Loucy (cell line): ENCODE results near the gene MMP24OS.
A peak's percentile ranks its signal among the peaks of the same experiment; 100 is the strongest.

ENCODE experiments used
- H2AFZ ChIP-seq: fragments of 200-600 bp; sonication (generic); 2 replicates; pipeline ENCODE4 v1.6.0; 2016; ENCODE audit warnings: antibody characterized with exemption, mild to moderate bottlenecking, low read length, moderate library complexity
- H3F3A ChIP-seq: fragments of 200-600 bp; 2 replicates; pipeline ENCODE4 v1.6.0; 2016; ENCODE audit warnings: antibody characterized with exemption, low read depth, mild to moderate bottlenecking
- H3K27me3 ChIP-seq: fragments of 200-600 bp; sonication (generic); 2 replicates; pipeline ENCODE4 v1.6.1; 2014; ENCODE audit warnings: low read length, mild to moderate bottlenecking; ENCODE audit not compliant: insufficient read depth, poor library complexity, severe bottlenecking
- H3K36me3 ChIP-seq: fragments of 200-600 bp; sonication (generic); 2 replicates; pipeline ENCODE4 v1.6.1; 2016; ENCODE audit warnings: low read length; ENCODE audit not compliant: insufficient read depth
- H3K4me1 ChIP-seq: fragments of 200-600 bp; sonication (generic); 2 replicates; pipeline ENCODE4 v1.5.1; 2014; ENCODE audit warnings: low read length, mild to moderate bottlenecking; ENCODE audit not compliant: insufficient read depth, poor library complexity, severe bottlenecking
- H3K4me2 ChIP-seq: fragments of 200-600 bp; sonication (generic); 2 replicates; pipeline ENCODE4 v1.6.0; 2014; ENCODE audit warnings: antibody characterized with exemption, low read length, low read depth, mild to moderate bottlenecking; ENCODE audit not compliant: poor library complexity, severe bottlenecking
- H3K4me3 ChIP-seq: fragments of 200-600 bp; sonication (generic); 2 replicates; pipeline ENCODE4 v1.5.1; 2014; ENCODE audit warnings: low read length, mild to moderate bottlenecking, mixed read lengths; ENCODE audit not compliant: poor library complexity, severe bottlenecking
- H3K79me2 ChIP-seq: fragments of 200-600 bp; sonication (generic); 2 replicates; pipeline ENCODE4 v1.6.1; 2014; ENCODE audit warnings: low read length; ENCODE audit not compliant: insufficient read depth
- H3K9ac ChIP-seq: fragments of 200-600 bp; sonication (generic); 2 replicates; pipeline ENCODE4 v1.6.0; 2014; ENCODE audit warnings: mild to moderate bottlenecking, low read depth, low read length, moderate library complexity; ENCODE audit not compliant: poor library complexity, severe bottlenecking
- H3K9me2 ChIP-seq: fragments of 200-600 bp; sonication (generic); replicated peaks from 2 replicates; pipeline ENCODE4 v1.6.1; 2016; ENCODE audit warnings: low read depth, low read length, mixed read lengths
- H3K9me3 ChIP-seq: fragments of 200-600 bp; sonication (generic); 2 replicates; pipeline ENCODE4 v1.6.1; 2014; ENCODE audit warnings: mild to moderate bottlenecking, antibody characterized with exemption, low read length, low read depth; ENCODE audit not compliant: insufficient read depth
- H4K20me1 ChIP-seq: fragments of 200-600 bp; sonication (generic); 2 replicates; pipeline ENCODE4 v1.6.0; 2014; ENCODE audit warnings: antibody characterized with exemption, low read length, mild to moderate bottlenecking; ENCODE audit not compliant: insufficient read depth, poor library complexity, severe bottlenecking
- EZH2phosphoT487 ChIP-seq: fragments of 200-600 bp; IDR thresholded peaks from 2 replicates; pipeline ENCODE4 v1.6.1; 2018; ENCODE audit warnings: antibody characterized with exemption, mild to moderate bottlenecking, moderate library complexity, borderline replicate concordance
- TF ChIP-seq, protein P1 (sequence below): fragments of 200-600 bp; sonication (generic); conservative IDR thresholded peaks from 2 replicates; pipeline ENCODE4 v1.5.1; 2014; ENCODE audit warnings: mild to moderate bottlenecking, antibody characterized with exemption, low read length

Gene MMP24OS

DNA sequence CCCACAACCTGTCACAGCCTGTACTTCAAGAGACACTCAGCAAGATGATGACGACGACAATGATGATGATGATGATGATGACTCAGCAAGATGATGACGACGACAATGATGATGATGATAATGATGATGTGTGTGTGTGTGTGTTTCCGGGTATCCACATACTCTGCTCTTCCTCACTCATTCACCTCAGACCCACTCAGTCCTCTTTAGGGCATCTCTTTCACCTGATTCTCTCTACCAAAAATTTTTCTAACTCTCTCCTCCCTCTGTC is 7.8 kb upstream of the MMP24OS start:
- H3F3A ChIP-seq = no peaks in the 10 kb centered on the region
- H3K9ac ChIP-seq = no peak overlapping the region
- H3K9me2 ChIP-seq = no peaks in the 10 kb centered on the region
- TF ChIP-seq, protein P1, sequence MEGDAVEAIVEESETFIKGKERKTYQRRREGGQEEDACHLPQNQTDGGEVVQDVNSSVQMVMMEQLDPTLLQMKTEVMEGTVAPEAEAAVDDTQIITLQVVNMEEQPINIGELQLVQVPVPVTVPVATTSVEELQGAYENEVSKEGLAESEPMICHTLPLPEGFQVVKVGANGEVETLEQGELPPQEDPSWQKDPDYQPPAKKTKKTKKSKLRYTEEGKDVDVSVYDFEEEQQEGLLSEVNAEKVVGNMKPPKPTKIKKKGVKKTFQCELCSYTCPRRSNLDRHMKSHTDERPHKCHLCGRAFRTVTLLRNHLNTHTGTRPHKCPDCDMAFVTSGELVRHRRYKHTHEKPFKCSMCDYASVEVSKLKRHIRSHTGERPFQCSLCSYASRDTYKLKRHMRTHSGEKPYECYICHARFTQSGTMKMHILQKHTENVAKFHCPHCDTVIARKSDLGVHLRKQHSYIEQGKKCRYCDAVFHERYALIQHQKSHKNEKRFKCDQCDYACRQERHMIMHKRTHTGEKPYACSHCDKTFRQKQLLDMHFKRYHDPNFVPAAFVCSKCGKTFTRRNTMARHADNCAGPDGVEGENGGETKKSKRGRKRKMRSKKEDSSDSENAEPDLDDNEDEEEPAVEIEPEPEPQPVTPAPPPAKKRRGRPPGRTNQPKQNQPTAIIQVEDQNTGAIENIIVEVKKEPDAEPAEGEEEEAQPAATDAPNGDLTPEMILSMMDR = no peak
- TF ChIP-seq EZH2phosphoT487 = no peak
- no peak overlapping the region for H3K4me2 ChIP-seq
- H3K9me3 ChIP-seq = no peaks in the 10 kb centered on the region
- H3K4me1 ChIP-seq = peaks cover 14% of the 10 kb centered on the region
- H4K20me1 ChIP-seq = peaks cover 28% of the 10 kb centered on the region
- no peaks in the 10 kb centered on the region for H3K27me3 ChIP-seq
- peaks cover 34% of the 10 kb centered on the region for H3K79me2 ChIP-seq
- peaks cover 9% of the 10 kb centered on the region; the same call in 1 of the 2 replicates for H3K36me3 ChIP-seq
- H2AFZ ChIP-seq = no peak overlapping the region
- no peak overlapping the region for H3K4me3 ChIP-seq

DNA sequence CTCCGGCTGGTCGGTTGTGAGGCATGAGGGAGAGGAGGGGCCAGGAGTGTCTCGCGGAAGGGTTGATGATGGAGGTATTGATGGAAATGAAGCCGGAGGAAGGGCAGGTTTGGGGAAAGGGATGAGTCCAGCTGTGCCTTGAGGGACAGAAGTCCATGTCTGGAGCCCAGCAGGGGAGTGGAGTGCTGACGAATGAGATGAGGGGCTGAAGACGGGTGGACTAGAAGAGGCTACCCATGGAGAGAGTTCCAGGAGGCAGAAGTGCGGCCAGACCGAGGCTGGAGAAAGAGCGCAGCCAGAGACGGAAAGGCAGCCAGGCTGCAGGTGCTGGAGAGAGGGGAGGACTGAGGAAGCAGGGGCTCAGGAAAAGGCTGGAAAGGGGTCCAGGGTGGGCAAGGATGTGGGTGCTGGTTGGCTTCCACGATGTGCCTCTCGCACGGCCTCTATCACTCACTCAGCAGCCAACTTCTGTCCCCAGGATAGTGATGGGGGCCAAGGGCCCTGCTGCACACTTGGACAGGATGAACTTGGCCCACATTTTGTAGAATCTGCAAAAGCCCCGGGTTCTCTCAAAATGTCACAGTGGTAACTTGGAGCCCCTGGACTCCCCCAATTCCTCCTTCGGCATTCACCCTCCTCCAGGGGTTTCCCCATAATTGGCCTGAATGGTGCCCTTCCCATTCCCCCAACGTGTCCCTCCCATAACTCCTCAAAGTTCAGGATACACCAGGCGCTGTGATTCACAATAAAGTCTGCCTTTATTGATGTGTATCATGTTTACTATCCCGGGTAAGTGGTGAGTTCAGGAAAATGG is 7.3 kb upstream of the MMP24OS start:
- Histone ChIP-seq H4K20me1 (peaks cover 28% of the 10 kb centered on the region), H3K9me2 (no peaks in the 10 kb centered on the region), H3K36me3 (peaks cover 14% of the 10 kb centered on the region; the same call in 1 of the 2 replicates), H3K79me2 (peaks cover 40% of the 10 kb centered on the region), H3K4me1 (peaks cover 14% of the 10 kb centered on the region), H3K27me3 (no peaks in the 10 kb centered on the region), H3K9ac (peak overlapping the region; percentile 89), H3K4me3 (peak overlapping the region; percentile 87), H2AFZ (peak overlapping the region; percentile 89), H3F3A (no peaks in the 10 kb centered on the region), H3K9me3 (no peaks in the 10 kb centered on the region), H3K4me2 (peak overlapping the region; percentile 86)
- TF ChIP-seq EZH2phosphoT487 = no peak
- TF ChIP-seq, protein P1 = no peak

DNA sequence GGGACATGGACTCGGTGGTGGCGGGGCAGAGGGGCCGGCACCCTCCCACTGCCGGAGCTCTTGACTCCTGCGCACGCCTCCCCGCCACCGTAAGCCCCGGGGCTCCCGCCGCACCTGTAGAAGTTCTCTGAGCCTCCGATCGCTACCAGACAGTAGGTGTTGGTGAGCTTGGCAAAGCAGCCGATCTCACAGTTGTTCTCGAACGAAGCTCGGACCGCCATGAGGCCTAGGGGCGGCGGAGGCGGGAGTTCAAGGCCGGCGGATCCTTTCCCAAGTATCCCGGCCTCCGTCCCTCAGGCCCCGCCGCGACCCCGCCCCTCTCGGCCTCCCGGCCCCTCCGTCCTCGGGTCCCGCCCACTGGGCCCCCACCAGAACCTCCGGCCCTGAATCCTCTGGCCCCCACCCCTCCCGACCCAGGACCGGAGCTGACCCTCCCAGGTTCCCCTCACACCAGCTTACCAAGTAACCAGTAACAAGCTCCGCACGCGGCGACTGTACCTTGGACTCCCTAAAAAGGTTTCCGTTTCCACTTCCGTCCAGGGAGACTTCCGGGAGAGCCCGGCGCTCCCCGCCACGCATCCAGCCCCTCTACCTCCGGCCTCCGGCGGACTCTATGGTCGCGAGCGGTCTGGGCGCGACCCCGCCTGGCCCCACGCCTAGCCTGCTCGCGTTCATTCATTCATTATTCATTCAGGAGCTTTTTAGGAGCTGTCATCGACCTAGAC is 6.5 kb upstream of the MMP24OS start, which contains the start of gene EIF6:
Gene EIF6, minus strand, starts transcription at position 506 of the 725 bp plus-strand sequence. Its CDS starts 285 bp downstream, at position 221.
- Histone ChIP-seq H3K4me1 (peaks cover 14% of the 10 kb centered on the region), H2AFZ (peak within 1 kb of the TSS; percentile 89), H3K27me3 (no peaks in the 10 kb centered on the region), H3K9me2 (no peaks in the 10 kb centered on the region), H3F3A (no peaks in the 10 kb centered on the region), H4K20me1 (peaks cover 28% of the 10 kb centered on the region), H3K9me3 (no peaks in the 10 kb centered on the region), H3K4me2 (peak within 1 kb of the TSS; percentile 86), H3K79me2 (peaks cover 45% of the 10 kb centered on the region), H3K9ac (peak within 1 kb of the TSS; percentile 89), H3K36me3 (peaks cover 22% of the 10 kb centered on the region; the same call in 1 of the 2 replicates), H3K4me3 (peak within 1 kb of the TSS; percentile 87)
- TF ChIP-seq, protein P1 = no peak
- no peak for TF ChIP-seq EZH2phosphoT487
